NB4 (cell line): ENCODE measurements around the gene SLC25A33.
"Not testable (repeated sequence)": the region's sequence is repeated elsewhere in the genome, so short reads cannot be mapped to it uniquely, and the experiment has no call there.

Experiments used
- DNase-seq: peaks from one replicate; pipeline ENCODE4 v3.0.0; 2010; ENCODE audit warnings: low read depth
- H3K4me3 ChIP-seq: one replicate; pipeline ENCODE4 v1.5.1; 2011; ENCODE audit warnings: mild to moderate bottlenecking, low read depth, low read length, moderate library complexity
- MAX ChIP-seq: IDR thresholded peaks from 2 replicates; pipeline ENCODE4 v1.6.1; 2011; ENCODE audit warnings: low read depth, low read length
- MYC ChIP-seq: IDR thresholded peaks from 2 replicates; pipeline ENCODE4 v1.6.1; 2011; ENCODE audit warnings: low read depth, low read length
- POLR2A ChIP-seq: IDR thresholded peaks from 2 replicates; pipeline ENCODE4 v1.6.1; 2011; ENCODE audit warnings: mild to moderate bottlenecking; ENCODE audit not compliant: insufficient read length; ENCODE audit errors: extremely low read depth
- TF ChIP-seq, protein P1 (sequence below): IDR thresholded peaks from one replicate; pipeline ENCODE4 v1.5.1; 2012; ENCODE audit warnings: low read depth, low read length

The SLC25A33 gene

GRCh38 chr1:9558946-9559545 lies 19.8 kb downstream of the SLC25A33 start:
- DNase-seq, result no peak
- TF ChIP-seq MAX, result no peak
- TF ChIP-seq, protein P1, sequence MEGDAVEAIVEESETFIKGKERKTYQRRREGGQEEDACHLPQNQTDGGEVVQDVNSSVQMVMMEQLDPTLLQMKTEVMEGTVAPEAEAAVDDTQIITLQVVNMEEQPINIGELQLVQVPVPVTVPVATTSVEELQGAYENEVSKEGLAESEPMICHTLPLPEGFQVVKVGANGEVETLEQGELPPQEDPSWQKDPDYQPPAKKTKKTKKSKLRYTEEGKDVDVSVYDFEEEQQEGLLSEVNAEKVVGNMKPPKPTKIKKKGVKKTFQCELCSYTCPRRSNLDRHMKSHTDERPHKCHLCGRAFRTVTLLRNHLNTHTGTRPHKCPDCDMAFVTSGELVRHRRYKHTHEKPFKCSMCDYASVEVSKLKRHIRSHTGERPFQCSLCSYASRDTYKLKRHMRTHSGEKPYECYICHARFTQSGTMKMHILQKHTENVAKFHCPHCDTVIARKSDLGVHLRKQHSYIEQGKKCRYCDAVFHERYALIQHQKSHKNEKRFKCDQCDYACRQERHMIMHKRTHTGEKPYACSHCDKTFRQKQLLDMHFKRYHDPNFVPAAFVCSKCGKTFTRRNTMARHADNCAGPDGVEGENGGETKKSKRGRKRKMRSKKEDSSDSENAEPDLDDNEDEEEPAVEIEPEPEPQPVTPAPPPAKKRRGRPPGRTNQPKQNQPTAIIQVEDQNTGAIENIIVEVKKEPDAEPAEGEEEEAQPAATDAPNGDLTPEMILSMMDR, result no peak
- no peak for TF ChIP-seq POLR2A
- no peak for TF ChIP-seq MYC
- H3K4me3 ChIP-seq, result no peak overlapping the region

DNA sequence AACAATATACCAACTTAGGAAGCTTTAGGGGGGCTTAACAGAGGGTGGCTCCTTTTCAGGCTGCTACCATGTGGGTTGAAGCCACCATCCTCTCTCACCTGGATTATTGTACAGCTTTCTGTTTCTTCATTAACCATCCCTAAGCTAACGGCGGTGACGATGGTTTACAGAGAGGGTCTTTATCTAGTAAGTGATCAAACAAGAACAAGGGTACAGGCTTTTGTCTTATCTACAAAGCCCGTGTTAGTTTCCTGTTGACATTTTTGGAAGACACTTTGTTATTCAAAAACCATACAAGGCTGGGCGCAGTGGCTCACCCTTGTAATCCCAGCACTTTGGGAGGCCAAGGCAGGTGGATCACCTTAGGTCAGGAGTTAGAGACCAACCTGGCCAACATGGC lies 20.4 kb downstream of the SLC25A33 start:
- TF ChIP-seq MYC (no peak), MAX (no peak), POLR2A (no peak)
- TF ChIP-seq, protein P1, result no peak
- no peak overlapping the region for H3K4me3 ChIP-seq
- DNase-seq, result no peak

GRCh38 chr1:9560090-9560489 lies 20.8 kb downstream of the SLC25A33 start:
- not testable (repeated sequence) for H3K4me3 ChIP-seq

GRCh38 chr1:9561429-9561828 lies 22.2 kb downstream of the SLC25A33 start:
- TF ChIP-seq, protein P1, result no peak
- TF ChIP-seq MAX, result peak; percentile 7; the same call in 1 of the 2 replicates
- DNase-seq, result peak; percentile 63
- no peak overlapping the region for H3K4me3 ChIP-seq

More at GRCh38 chr1:9560090-9560489, 20.8 kb downstream of the SLC25A33 start:
- DNase-seq, result not testable (repeated sequence)

DNA sequence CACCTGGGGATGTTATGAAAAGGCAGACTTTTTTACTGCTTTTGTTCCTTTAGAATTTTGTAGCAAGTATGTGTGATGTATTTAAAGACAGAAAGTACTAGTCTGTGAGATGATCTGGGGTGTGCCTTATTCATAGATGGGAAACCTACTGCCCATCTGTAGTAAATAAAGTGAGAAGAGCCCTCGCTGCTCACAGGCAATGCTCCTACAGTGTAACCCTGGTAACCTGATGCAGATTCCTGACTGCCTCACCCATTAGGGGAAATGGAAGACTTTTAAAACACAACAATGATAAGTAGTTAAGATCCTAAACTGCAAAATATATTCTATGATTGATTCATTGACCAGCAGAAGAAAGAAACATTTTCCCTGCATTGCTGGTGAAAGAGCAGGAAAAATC lies 30.0 kb downstream of the SLC25A33 start:
- H3K4me3 ChIP-seq, result no peak overlapping the region
- DNase-seq, result no peak
- no peak for TF ChIP-seq MAX
- TF ChIP-seq MYC, result no peak
- TF ChIP-seq, protein P1, result no peak
- no peak for TF ChIP-seq POLR2A

GRCh38 chr1:9570886-9571529 lies 31.7 kb downstream of the SLC25A33 start:
- H3K4me3 ChIP-seq, DNase-seq: not testable (repeated sequence)

DNA sequence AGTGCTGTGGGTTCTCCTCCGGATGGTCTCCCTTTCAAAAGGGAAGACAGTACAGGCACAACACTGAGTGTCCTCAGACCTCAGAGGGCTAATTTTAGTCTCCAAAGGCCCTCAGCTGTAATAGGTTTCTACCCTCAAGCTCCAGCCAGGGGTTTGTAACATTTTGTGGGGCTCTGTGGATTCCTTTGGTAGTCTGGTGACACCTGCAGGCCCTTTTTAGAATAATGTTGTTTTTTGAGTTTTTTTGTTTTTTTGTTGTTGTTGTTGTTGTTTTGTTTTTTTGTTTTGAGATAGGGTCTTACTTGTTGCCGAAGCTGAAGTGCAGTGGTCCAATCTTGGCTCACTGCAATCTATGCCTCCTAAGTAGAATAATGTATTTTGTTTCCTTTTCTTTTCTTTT lies 34.5 kb downstream of the SLC25A33 start:
- DNase-seq, result peak; percentile 34
- no peak for TF ChIP-seq POLR2A
- no peak for TF ChIP-seq MYC
- no peak for TF ChIP-seq MAX
- TF ChIP-seq, protein P1, result no peak
- H3K4me3 ChIP-seq, result no peak overlapping the region
